Stimulated activated CD8-positive, alpha-beta memory T cell treated with anti-CD3 and anti-CD28 coated beads, Interleukin-2, amount 100 ng/mL, for 1 hour (primary cell): ENCODE data around the gene RAD50.
"Not testable (repeated sequence)": the region's sequence is repeated elsewhere in the genome, so short reads cannot be mapped to it uniquely, and the experiment has no call there.

Experiments
- DNase-seq, 2 donors: peaks; one replicate each; pipeline ENCODE4 v3.0.0-alpha.2; 2020; ENCODE audit warnings: low read depth in 2 of 2

The RAD50 gene

DNA sequence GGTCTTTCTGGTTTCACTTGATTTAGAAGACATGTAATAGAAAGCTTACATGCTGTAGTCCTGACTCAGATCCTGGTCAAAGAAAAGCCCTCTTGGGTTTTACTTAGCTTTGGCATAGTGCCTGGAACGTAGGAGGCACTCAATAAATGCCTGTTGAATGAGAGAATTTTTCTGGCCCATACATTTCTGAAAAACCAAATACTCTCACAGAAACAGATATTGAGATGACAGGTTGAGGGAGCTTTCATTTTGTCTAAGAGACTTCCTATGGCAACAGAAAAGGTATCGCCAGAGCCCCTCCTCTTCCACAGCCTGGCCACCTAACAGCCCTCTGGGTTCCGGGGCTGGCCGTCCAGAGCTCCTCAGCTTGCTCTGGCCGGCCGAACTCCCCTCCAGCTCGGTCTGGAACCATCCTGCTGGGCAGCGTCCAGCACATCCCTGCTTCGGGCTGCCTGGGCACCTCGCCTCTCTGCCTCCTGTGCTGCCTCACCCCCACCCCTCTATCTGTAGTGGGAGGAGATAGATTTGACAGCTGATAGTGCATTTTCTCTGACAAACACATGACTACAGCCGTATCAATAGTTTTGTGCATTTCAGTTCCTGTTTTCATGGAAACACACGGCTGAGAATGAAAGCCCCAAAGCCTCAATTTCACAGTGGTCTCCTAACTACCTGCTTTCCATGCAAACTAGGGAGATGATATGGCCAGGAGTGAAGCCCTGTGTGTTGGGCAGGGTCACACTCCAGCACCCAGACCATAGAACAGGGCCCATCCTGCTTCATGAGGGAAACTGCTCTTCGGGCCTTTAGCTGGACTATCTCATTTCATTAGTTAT lies 118.1 kb downstream of the RAD50 start:
- DNase-seq, result no peak

DNA sequence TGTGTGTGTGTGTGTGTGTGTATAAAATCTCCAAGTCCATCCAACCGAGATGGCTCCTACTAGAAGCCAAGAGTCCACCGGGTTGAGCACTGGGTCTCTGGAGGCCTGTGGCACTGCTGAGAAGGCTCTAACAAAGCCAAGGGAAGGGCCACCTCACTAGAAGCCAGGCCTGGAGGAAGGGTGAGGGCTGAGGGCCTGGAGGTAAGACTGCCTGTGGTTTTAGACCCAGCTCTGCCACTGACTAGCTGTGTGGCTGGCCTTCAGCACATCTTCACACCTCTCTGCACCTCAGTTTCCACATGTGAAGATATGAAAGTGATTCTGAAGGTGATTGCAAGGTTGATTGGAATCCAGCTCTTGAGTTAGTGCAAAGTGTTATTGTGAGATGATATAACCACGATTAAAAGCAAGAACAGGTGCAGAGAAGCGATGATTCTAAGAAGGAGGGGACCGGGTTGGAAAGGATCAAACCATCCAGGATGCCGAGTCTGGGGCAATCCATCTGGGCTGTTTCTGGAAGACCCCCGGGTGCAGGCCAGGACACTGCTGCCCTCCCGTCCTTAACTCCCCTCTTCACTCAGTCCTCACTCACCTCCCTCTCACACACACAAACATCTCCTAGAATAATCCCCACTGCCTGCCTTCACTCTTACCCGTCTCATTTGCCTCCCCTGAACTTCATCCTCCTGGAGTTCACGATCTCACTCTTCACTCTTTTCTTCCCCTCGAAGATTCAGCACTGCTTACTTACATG lies 119.3 kb downstream of the RAD50 start:
- no peak for DNase-seq

DNA sequence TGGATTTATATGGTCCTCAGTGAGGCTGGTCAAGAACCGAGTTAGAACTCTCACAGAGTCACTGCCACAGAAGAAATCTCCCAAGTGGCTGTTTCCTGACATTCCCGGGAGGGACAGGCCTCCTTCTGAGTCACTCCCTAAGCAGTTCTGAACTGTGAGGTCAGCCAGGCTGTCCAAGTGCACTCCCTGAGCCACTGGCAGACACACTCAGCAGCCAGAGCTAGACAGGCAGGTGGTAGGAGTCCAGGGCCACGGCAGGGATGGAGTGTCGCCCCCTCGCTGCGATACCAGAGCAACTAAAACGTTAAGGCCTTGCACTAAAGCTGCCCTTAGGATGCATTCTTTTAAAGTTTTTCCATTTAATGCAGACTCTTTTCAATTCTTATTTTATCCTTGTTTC lies 120.4 kb downstream of the RAD50 start:
- no peak for DNase-seq

DNA sequence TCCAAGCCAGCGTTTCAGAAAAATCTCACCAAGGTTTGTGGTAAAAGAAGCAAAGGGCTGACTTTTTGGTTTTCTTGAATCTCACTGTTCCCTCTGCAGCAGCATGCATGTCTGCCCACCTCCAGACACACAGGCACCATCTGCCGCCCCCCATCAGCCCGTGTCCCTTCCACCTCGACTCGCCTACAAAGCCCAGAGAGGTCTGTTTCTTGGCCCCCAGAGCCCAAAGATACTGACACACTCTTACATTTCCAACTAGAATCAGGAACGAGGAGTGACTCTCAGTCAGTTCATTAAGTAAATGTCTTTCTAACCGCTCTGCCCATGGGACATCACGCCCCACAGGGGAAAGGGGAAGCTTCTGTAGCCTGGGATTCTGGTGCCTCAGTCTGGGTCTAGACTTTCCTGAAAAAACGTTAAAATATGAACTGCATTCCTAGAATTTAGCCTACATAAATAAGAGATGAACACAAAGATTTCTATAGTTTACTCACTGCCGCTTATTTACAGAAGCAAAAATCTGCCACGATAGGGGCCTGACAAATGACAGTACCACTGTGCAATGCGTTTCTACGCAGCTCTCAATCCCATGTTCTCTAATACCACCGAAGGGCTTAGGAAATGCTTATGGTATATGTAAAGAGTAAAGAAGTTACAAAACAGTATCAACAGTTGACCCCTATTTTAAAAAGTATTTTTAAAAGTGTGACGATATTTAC lies 121.1 kb downstream of the RAD50 start:
- DNase-seq, result no peak

DNA sequence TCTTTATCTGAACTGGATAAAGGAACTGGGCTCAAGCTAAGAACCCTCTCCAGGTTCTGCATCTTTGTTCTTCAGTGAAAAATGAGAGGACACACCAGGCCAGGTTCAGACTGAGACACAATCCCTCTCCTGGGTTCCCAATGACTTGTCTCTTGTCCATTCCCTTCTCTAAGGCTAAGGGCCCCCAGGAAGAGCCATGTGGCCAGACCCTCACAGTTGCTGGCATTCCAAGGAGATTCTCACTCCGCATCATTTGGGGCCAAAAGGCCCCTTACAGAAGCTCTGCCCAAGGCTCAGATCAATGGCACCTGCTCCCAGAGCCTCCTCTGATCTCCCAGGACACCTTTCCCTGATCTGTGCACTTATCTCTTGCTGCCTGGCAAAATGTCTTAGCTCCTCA lies 122.0 kb downstream of the RAD50 start:
- DNase-seq, result no peak

DNA sequence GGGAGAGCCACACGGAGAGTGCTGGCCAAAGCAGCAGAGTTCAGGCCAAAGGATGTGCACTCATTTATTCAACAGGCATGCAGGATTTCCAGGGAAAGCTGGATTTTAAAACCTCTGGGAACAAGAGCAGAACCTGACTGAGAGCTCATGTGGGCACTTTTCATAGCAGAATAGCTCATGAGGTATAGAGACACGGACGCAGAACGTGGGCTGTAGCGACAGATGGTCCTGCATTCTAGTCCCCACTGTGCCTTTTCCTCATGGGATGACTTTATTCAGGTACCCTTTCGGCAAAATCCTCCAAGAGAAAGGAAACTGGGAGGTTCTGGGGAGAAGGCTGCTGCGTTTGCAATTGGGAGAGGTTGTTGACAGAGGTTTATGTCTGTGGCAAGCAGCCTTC lies 122.4 kb downstream of the RAD50 start:
- no peak for DNase-seq

DNA sequence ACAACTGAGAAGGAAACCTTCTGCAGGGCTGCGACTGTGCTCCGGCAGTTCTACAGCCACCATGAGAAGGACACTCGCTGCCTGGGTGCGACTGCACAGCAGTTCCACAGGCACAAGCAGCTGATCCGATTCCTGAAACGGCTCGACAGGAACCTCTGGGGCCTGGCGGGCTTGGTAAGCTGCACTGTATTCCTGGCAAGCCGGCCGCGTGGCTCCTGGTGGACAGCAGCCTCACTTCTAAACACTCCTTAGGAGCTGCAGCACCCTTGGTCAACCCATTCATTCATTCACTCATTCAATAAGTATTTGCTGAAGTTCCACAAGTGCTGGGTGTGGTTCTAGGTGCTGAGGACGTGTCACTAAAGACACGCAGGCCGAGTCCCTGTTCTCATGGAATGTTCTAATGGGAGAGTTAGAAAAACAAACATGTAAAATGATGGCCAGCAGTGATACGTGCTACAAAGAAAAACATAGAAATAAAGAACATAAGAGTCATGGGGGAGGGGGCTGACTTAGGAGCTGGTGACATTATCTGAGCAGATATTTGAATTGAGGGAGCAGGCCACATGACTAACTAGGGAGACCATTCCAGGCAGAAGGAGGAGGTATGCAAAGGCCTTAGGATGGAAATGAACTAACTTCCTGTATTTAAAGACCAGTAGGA lies 123.1 kb downstream of the RAD50 start:
- no peak for DNase-seq

DNA sequence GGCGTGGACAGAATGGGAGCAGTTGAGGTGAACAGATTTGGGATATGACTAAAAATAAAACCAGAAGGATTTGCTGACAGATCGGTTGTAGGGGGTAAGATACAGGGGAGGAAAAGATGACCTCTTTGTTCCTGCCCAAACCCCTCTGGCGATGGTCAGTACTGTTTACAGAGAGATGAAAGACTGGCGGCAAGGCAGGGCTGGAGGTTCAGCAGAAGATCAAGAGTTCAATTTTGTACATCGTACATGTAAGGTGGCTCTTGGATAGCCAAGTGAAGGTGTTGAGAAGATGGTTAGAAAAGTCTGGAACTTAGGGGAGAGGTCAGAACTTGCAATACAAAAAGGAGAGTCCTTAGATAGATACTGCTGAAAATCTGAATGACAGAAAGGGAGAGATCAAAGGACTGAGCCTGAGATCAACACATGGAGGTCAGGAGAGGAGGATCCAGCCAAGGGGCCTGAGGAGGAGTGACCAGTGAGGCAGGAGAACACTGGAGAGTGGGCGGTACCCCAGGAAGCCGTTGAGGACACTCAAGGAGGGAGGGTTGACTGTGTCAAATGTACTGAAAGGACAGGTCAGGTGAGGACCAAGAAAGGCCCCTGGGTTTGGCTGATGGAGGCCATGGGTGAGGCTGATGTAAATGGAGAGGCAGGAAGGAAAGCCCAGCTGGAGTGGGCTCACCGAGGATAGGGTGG lies 124.2 kb downstream of the RAD50 start:
- no peak for DNase-seq

DNA sequence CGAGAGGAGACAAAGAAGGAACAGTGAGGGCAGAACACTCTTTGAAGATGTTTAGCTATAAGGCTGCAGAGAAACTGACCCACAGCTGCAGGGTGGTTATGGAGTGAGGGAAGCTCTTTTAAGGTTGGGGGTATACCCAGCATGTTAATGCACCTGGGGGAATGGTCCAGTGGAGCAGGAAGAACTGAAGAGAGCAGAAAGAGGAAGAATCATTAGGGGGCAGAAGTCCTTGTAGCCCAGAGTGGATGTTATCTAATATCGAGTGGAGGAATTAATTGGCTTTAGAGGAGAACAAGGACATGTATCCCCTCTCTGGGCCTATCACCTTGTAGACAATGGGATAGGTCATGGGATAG lies 124.7 kb downstream of the RAD50 start:
- DNase-seq, result no peak

DNA sequence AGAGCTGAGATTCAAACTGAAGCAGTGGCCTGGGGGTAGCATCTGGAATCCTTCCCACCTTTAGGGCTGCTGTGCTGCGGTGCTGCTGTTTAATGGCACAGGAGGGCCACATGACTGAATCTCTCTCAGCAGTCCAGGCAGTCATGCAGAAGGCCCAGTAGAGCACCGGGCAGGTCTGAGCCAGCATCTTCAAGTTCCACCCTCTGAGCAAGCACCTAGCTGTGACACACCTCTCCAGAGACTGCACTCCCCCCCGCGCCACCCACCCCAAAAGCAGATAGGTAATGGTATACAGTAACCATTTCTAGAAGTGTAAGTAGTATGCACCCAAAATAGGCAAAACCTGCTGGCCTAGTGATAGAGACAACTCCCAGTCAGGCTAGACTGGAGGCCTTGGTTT lies 125.2 kb downstream of the RAD50 start:
- DNase-seq, result no peak

DNA sequence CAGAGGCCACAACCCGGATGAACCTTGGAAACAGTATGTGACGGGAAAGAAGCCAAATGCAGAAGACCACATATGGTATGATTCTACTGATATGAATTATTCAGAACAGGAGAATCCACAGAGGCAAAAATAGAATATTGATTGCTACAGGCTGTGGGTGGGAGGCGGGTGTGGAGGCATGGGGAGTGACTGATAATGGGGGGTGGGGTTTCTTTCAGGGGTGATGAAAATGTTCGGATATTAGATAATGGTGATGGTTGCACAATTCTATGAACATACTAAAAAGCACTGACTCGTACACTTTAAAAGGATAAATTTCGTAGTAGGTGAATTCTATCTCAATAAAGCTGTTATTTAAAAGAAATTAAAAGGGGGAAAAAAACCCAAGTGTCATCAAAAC lies 127.7 kb downstream of the RAD50 start:
- DNase-seq, result no peak

DNA sequence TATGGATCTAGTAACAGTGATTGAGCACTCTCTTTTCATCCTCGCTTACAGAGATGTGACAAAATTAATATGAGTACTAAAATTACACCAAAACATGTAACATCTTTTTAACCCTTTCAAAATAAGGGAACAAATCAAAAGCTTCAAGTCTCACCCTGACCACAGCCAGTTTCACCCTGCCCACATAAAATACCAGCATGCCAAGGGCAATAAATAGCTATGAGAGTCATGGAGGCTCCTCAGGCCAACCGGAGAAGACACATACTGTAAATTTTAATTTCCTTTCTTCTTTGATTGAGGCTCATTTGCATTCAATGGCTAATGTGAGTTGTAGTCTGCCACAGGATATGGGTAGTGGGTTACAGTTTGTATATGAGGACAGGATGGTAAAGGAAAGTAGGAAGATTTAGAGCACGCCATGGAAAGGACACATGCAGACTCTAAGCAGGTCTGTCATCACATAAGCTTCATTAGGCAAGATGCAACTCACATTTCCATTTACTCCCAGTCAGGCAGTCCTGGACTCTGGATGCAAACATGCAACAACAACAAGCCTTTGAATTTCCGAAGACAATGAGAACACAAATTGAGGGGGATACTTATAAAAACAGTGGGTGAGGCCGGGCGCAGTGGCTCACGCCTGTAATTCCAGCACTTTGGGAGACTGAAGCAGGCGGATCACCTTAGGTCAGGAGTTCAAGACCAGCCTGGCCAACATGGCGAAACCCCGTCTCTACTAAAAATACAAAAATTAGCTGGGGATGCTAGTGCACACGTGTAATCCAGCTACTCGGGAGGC lies 128.3 kb downstream of the RAD50 start:
- no peak for DNase-seq

DNA sequence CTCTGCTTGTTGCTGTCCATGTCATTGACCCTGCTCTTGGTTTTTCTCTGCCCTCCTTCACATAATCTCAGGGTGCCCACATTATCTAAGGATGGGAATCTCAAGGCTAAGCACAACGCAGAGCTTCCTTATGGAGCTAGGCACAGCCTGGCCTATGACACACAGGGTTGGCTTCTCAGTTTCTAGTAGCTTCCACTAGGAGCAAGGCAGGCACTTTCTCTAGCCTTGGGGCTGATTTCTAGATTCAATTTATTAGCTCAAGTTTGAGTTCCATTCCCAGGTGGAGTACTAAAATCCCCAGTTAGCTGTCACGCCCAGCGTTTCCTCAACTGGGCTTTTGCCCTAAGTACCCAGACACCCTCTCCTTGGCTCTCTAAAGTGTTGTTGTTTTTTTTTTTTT lies 129.4 kb downstream of the RAD50 start:
- DNase-seq, result no peak

DNA sequence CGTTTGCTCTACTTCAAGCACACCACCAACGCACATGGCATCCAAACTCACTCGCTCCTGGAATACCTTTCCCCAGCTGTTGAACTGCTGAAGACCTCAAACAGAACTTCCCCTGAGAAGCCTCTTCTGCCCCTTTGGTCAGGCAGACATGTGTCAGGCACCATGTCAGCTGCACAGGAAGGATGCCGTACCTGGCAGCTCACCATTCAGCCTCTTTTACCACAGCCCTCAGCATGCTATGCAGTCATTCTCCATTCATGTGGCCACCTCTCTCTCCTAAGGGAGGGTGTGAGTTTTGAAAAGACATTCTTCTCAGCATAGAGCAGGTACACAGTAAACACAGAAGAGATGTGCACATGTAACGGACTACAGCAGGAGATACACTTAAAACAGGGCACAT lies 131.2 kb downstream of the RAD50 start:
- no peak for DNase-seq

DNA sequence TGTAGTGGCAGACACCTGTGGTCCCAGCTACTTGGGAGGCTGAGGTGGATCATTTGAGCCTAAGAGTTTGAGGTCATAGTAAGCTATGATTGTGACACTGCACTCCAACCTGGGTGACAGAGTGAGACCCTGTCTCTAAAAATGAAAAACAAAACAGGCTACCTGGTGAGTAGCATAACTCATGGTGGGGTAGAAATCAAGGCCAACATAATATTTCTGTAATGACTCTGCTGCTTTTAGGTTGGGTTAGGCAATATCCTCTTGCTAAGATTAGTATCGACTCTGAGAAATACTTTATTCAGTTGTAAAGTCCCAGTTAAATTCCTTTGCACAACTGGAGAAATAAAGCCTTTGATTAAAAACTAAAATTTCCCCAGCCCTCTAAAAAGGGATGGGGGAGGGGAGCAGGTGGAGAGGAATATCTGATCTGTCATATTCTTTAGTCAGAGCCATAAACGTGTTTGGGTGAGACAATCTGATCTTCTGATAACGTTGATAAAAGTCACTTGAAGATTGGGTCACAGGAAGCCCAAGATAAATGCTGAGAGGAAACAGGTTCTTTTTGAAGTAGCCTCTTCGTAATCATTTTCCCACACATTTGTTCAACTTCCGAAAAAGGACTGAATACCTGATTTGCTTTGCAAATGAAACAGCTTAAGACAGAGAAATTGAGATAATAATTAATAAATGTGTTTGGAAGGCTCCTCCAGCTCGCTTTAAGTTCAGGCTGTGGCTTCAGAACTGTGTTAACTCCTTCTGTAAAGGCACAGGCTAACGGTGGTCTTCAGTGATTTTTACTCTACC lies 132.0 kb downstream of the RAD50 start:
- DNase-seq, result no peak

DNA sequence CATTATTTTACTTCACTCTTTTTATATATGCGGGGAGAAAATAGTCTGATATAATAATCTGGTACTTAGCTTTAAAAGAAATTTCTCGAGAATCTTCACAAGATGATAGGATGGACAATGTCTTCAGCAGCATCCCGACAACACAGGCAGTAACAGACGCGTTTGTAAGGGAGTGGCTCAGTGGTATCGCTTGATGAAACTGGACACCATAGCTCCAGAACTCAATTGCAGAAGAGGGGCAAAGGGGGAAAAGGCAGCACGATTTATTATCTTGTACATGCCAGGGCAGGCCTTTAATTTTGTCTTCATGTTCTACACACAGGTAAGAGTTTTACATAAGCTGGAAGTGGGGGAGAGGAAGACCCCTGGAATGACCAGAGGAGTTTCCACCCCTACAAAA lies 132.7 kb downstream of the RAD50 start:
- no peak for DNase-seq

DNA sequence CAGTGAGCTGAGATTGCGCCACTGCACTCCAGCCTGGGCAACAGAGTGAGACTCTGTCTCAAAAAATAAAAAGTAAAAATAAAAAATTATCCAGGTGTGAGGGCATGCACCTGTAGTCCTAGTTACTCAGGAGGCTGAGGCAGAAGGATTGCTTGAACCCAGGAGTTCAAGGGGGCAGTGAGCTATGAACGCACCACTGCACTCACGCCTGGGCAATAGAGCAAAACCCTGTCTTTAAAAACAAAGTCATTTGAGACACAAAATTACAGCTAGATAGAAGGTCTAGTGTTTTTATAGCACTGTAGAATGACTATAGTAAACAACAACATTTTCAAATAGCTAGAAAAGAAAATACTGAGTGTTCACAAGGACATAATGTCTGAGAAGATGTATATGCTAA lies 133.4 kb downstream of the RAD50 start:
- no peak for DNase-seq

DNA sequence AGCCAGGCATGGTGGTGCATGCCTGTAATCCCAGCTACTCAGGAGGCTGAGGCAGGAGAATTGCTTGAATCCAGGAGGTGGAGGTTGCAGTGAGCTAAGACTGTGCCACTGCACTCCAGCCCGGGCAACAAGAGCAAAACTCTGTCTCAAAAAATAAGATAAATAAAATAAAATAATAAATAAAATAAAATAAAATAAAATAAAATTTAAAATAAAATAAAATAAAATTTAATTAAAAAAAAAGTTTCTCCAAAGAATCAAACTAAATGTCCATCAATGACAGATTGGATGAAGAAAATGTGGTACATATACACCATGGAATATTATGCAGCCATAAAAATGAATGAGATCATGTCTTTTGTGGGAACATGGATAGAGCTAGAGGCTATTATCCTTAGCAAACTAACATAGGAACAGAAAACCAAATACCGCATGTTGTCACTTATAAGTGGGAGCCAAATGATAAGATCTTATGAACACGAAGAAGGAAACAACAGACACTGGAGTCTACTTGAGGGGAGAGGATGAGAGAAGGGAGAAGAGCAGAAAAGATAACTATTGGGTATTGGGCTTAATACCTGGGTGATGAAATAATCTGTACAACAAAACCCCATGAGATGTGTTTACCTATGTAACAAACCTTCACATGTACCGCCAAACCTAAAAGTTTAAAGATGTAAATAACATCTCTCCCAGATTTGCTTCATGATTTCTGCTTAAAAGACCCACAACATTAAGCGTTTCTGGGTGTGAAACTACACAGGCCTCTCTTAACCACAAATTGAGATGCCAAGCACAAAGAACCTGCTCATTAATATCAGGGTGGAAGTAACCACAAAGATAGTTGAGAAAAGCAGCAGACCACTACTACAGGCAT lies 135.2 kb downstream of the RAD50 start:
- not testable (repeated sequence) for DNase-seq

DNA sequence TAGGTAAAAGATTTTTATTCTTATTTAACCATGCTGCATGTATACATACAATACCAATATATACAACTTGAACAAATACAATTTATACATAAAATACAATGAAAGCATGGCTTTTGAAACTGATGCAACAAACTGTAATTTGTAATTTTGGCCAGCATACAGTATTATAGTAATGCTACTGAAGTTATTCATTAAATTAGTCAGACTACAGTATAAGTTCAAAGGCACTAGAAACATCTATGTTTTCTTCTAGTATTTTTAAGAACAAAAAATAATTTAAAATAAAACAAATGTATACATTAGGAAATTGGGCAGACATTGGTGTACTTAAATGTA lies 135.8 kb downstream of the RAD50 start:
- no peak for DNase-seq
